ENCODE measurements around the gene MDH2.

MDH2 gene

DNA sequence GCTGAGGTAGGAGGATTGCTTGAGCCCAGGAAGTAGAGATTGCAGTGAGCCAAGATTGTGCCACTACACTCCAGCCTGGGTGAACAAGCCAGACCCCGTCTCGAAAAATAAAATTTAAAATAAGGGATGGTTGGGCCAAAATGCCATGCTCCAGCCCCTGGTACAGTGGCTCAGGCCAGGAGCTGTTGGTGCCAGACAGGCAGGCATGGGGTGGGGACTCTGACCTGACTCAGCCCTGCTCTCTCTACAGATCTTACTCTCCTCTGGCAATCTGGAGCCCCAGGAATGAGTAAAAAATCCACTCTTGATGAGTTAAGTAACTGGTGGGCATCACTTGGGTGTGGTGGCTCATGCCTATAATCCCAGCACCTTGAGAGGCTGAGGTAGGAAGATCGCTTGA, 45.1 kb upstream of the MDH2 start:
- TF ChIP-seq, protein P1, sequence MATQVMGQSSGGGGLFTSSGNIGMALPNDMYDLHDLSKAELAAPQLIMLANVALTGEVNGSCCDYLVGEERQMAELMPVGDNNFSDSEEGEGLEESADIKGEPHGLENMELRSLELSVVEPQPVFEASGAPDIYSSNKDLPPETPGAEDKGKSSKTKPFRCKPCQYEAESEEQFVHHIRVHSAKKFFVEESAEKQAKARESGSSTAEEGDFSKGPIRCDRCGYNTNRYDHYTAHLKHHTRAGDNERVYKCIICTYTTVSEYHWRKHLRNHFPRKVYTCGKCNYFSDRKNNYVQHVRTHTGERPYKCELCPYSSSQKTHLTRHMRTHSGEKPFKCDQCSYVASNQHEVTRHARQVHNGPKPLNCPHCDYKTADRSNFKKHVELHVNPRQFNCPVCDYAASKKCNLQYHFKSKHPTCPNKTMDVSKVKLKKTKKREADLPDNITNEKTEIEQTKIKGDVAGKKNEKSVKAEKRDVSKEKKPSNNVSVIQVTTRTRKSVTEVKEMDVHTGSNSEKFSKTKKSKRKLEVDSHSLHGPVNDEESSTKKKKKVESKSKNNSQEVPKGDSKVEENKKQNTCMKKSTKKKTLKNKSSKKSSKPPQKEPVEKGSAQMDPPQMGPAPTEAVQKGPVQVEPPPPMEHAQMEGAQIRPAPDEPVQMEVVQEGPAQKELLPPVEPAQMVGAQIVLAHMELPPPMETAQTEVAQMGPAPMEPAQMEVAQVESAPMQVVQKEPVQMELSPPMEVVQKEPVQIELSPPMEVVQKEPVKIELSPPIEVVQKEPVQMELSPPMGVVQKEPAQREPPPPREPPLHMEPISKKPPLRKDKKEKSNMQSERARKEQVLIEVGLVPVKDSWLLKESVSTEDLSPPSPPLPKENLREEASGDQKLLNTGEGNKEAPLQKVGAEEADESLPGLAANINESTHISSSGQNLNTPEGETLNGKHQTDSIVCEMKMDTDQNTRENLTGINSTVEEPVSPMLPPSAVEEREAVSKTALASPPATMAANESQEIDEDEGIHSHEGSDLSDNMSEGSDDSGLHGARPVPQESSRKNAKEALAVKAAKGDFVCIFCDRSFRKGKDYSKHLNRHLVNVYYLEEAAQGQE (IDR thresholded peaks at IDR 0.05; ENCODE audit: low read depth), result no peak
- TF ChIP-seq TCF12 (IDR thresholded peaks at IDR 0.05; ENCODE audit: low read depth) (no peak), EGR1 (IDR thresholded peaks at IDR 0.05) (no peak), TAF1 (IDR thresholded peaks at IDR 0.05; ENCODE audit: low read depth) (no peak), YY1 (IDR thresholded peaks at IDR 0.05; ENCODE audit: low read depth) (no peak), CREB1 (IDR thresholded peaks at IDR 0.05; ENCODE audit: low read depth) (no peak), FOXM1 (IDR thresholded peaks at IDR 0.05; ENCODE audit: borderline replicate concordance, low read depth) (no peak), EP300 (IDR thresholded peaks at IDR 0.05; ENCODE audit: borderline replicate concordance) (no peak), RAD21 (IDR thresholded peaks at IDR 0.05; ENCODE audit: low read depth) (no peak), ZBTB7A (IDR thresholded peaks at IDR 0.05; ENCODE audit: low read depth) (no peak), CEBPB (IDR thresholded peaks at IDR 0.05) (no peak), TEAD4 (IDR thresholded peaks at IDR 0.05) (no peak), NFIC (IDR thresholded peaks at IDR 0.05) (no peak)
- TF ChIP-seq, protein P2, sequence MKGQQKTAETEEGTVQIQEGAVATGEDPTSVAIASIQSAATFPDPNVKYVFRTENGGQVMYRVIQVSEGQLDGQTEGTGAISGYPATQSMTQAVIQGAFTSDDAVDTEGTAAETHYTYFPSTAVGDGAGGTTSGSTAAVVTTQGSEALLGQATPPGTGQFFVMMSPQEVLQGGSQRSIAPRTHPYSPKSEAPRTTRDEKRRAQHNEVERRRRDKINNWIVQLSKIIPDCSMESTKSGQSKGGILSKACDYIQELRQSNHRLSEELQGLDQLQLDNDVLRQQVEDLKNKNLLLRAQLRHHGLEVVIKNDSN (IDR thresholded peaks at IDR 0.05), result no peak
- TF ChIP-seq, protein P3, sequence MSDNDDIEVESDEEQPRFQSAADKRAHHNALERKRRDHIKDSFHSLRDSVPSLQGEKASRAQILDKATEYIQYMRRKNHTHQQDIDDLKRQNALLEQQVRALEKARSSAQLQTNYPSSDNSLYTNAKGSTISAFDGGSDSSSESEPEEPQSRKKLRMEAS (IDR thresholded peaks at IDR 0.05), result no peak

DNA sequence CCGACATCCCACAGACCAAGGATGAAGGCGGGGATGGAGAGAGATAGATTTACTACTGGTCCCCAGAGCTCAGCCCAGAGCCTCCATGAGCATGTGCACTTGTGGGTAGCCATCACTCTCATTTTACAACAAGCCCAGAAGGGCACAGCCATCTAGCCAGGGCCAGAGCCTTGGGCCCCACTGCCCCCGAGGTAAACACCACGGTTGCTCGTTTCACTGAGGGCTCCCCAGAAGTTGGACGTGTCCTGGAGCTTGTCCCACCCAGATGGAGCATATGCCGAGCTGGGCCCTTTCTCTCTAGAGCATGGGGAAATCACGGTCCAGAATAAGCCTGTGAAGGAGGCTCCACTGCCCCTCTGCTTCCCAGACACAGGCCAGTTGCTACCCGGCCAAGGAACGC, 44.6 kb upstream of the MDH2 start:
- TF ChIP-seq EP300 (IDR thresholded peaks at IDR 0.05; ENCODE audit: borderline replicate concordance), result no peak
- no peak for TF ChIP-seq YY1 (IDR thresholded peaks at IDR 0.05; ENCODE audit: low read depth)

DNA sequence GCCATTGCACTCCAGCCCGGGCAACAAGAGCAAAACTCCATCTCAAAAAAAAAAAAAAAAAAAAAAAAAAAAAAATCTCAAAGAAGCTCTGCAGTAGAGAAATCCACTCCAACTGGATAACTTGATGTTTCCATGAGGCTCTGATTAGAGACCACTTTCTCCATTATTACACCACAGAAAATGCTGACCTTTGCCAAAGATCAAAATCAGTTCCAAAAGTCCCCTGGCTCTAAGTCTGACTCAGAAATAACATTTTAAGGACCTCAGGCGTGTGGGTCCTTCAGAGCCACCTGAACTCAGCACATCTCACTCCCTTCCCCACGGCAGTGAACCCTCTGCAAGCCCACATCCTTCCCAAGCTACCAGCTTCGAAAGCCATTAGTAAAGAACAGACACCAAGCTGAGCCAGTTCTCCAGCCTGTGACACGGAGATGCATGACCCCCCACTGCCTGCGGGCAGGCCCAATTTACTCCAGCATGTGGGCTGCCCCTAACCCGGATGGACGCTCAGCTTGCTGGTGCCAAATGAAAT, 39.7 kb upstream of the MDH2 start:
- TF ChIP-seq NFIC (IDR thresholded peaks at IDR 0.05), result no peak
- TF ChIP-seq EP300 (IDR thresholded peaks at IDR 0.05; ENCODE audit: borderline replicate concordance), result no peak
- no peak for TF ChIP-seq EGR1 (IDR thresholded peaks at IDR 0.05)
- TF ChIP-seq CEBPB (IDR thresholded peaks at IDR 0.05), result no peak
- no peak for TF ChIP-seq RAD21 (IDR thresholded peaks at IDR 0.05; ENCODE audit: low read depth)
- no peak for TF ChIP-seq TAF1 (IDR thresholded peaks at IDR 0.05; ENCODE audit: low read depth)

DNA sequence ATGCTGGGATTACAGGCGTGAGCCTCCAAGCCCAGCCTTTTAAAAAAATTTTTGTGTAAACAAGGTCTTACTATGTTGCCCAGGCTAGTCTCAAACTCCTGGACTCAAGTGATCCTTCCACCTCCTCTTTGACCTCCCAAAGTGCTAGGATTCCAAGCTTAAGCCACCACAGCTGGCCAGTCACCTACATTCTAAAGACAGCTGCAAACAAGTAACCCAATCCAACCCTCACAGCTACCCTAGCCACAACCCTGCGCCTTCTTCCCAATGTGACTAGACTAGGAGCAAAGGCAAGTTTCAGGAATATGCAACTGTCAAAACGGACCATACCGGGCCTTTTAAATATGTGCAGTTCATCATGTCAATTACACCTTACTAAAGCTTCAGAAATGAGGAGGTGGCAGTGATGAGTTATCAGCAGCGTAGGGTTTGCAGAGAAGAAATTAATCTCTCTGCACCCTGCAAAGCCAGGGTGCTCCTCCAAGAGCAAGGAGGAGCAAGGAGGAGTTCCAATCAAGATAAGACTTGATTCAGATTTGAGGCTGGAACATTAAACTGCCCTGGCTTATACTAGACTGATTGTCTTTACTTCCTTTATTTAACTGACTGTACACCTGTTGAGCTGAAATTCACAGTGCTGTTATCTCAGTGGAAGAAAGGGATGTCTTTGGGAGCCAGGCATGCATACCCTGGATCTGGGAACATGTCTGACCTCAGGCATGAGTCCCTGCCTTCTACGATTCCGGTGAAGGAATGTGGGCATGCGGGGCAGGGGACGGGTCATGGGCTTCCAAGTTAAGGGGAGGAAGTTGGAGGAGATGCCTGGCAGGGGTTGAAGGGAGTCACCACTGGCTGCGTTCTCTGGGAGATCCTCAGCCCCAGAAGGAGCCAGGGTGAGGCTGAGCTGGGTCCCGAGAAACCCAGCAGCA, 38.0 kb upstream of the MDH2 start:
- TF ChIP-seq, protein P1 (IDR thresholded peaks at IDR 0.05; ENCODE audit: low read depth), result no peak
- TF ChIP-seq RAD21 (IDR thresholded peaks at IDR 0.05; ENCODE audit: low read depth), result no peak
- TF ChIP-seq, protein P2 (IDR thresholded peaks at IDR 0.05), result no peak
- no peak for TF ChIP-seq ZBTB7A (IDR thresholded peaks at IDR 0.05; ENCODE audit: low read depth)
- no peak for TF ChIP-seq CREB1 (IDR thresholded peaks at IDR 0.05; ENCODE audit: low read depth)
- TF ChIP-seq NFIC (IDR thresholded peaks at IDR 0.05), result no peak
- TF ChIP-seq, protein P3 (IDR thresholded peaks at IDR 0.05), result no peak
- TF ChIP-seq YY1 (IDR thresholded peaks at IDR 0.05; ENCODE audit: low read depth), result no peak
- TF ChIP-seq TEAD4 (IDR thresholded peaks at IDR 0.05), result no peak
- no peak for TF ChIP-seq FOXM1 (IDR thresholded peaks at IDR 0.05; ENCODE audit: borderline replicate concordance, low read depth)
- TF ChIP-seq TAF1 (IDR thresholded peaks at IDR 0.05; ENCODE audit: low read depth), result no peak
- TF ChIP-seq EGR1 (IDR thresholded peaks at IDR 0.05), result no peak
- TF ChIP-seq EP300 (IDR thresholded peaks at IDR 0.05; ENCODE audit: borderline replicate concordance), result no peak
- no peak for TF ChIP-seq TCF12 (IDR thresholded peaks at IDR 0.05; ENCODE audit: low read depth)
- no peak for TF ChIP-seq CEBPB (IDR thresholded peaks at IDR 0.05)

DNA sequence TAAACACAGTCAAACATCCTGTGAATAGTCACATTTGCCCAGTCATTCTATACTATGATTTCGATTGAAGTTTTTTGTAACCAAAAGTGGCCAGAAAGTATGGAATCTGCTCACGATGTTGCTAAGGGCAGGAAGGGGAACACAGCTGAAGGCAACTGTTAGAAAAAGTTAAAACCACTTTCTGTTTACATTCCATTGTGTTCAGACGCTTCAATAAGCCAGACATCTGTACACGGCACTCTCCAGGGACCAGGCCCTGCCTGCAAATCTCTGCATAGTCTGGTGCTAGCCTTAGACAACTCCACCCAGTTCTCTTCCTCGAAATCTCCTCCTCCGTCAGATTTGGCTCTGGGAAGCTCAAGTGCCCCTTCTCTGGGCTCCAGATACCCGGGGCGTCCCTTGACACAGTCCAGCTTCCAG, 36.5 kb upstream of the MDH2 start:
- TF ChIP-seq NFIC (IDR thresholded peaks at IDR 0.05) (no peak), EP300 (IDR thresholded peaks at IDR 0.05; ENCODE audit: borderline replicate concordance) (no peak), TCF12 (IDR thresholded peaks at IDR 0.05; ENCODE audit: low read depth) (no peak), YY1 (IDR thresholded peaks at IDR 0.05; ENCODE audit: low read depth) (no peak)
